Caco-2 (cell line): ENCODE results near the gene MRPL42. TPM values are rescaled to one million over a fixed set of nuclear protein-coding genes. Genes with fewer than 3 reads are reported as not detected.
A peak's percentile ranks its signal among the peaks of the same experiment; 100 is the strongest.

Source experiments
- BruUV-seq: library from RNA; stranded (reverse); fragments of 400-500 nt; replicated peaks from 2 replicates; lab custom pipeline; 2021; lab: Mats Ljungman, UMichigan
- CTCF ChIA-PET: fragments of 300-600 bp; sonication (Branson Sonifier 250); formaldehyde crosslinking; loops from one replicate; lab custom pipeline; 2022; ENCODE audit warnings: antibody characterized with exemption; lab: Charles Lee
- POLR2A ChIA-PET: fragments of 300-600 bp; sonication (Branson Sonifier 250); formaldehyde crosslinking; loops from one replicate; lab custom pipeline; 2022; ENCODE audit warnings: antibody characterized with exemption; lab: Charles Lee
- DNase-seq, 2 experiments: peaks; one replicate each; pipeline versions ENCODE4 v3.0.0 to v3.0.0-alpha.2; 2020 to 2022
- H3K27me3 ChIP-seq: replicated peaks from 2 replicates; pipeline ENCODE4 v1.6.0; 2011; ENCODE audit warnings: low read length; ENCODE audit not compliant: control insufficient read depth, insufficient read depth
- H3K36me3 ChIP-seq: 2 replicates; pipeline ENCODE4 v1.5.1; 2011; ENCODE audit warnings: low read length; ENCODE audit not compliant: control insufficient read depth, insufficient read depth
- H3K4me1 ChIP-seq: fragments of 250-450 bp; sonication (Bioruptor Pico); 2 replicates; pipeline ENCODE4 v1.5.1; 2020; ENCODE audit warnings: mild to moderate bottlenecking
- H3K4me3 ChIP-seq: 2 replicates; pipeline ENCODE4 v1.5.1; 2011; ENCODE audit warnings: low read depth, mild to moderate bottlenecking, control low read depth, low read length
- H3K9me3 ChIP-seq: fragments of 250-450 bp; sonication (Bioruptor Pico); 2 replicates; pipeline ENCODE4 v1.5.1; 2020; ENCODE audit warnings: mild to moderate bottlenecking, moderate library complexity
- H3K27ac Mint-ChIP-seq: one replicate; pipeline ENCODE4 v1.8.0; 2022; ENCODE audit warnings: mixed read lengths; ENCODE audit not compliant: unreplicated experiment
- H3K27me3 Mint-ChIP-seq: one replicate; pipeline ENCODE4 v1.8.0; 2022; ENCODE audit warnings: mixed read lengths; ENCODE audit not compliant: insufficient read depth, unreplicated experiment
- H3K36me3 Mint-ChIP-seq: one replicate; pipeline ENCODE4 v1.8.0; 2022; ENCODE audit warnings: mild to moderate bottlenecking, mixed read lengths; ENCODE audit not compliant: insufficient read depth, unreplicated experiment
- H3K4me1 Mint-ChIP-seq: one replicate; pipeline ENCODE4 v1.8.0; 2022; ENCODE audit warnings: low read depth, mixed read lengths; ENCODE audit not compliant: unreplicated experiment
- H3K4me3 Mint-ChIP-seq: one replicate; pipeline ENCODE4 v1.8.0; 2022; ENCODE audit warnings: mild to moderate bottlenecking, moderate library complexity, mixed read lengths; ENCODE audit not compliant: unreplicated experiment
- H3K9me3 Mint-ChIP-seq: one replicate; pipeline ENCODE4 v1.8.0; 2022; ENCODE audit warnings: mixed read lengths; ENCODE audit not compliant: unreplicated experiment
- intact Hi-C: fragments of 100-400 bp; cut with micrococcal nuclease; formaldehyde crosslinking; loops from one replicate; pipeline ENCODE4 v1.10.0; 2022; ENCODE audit not compliant: unreplicated experiment
- total RNA-seq: library from RNA; stranded (reverse); gene quantifications from 2 replicates; pipeline ENCODE4 v1.2.3, GENCODE V29; 2022
- TF ChIP-seq, protein P1 (sequence below), 2 experiments: fragments of 200-600 bp in 1 of 2; IDR thresholded peaks; 1 replicate in 1 of 2; 2 replicates in 1 of 2; pipeline versions ENCODE4 v1.5.1 to v1.8.0; 2011 to 2022; ENCODE audit warnings: antibody characterized with exemption in 1 of 2, control low read depth in 1 of 2, inconsistent platforms in 1 of 2, low read depth in 1 of 2, low read length in 1 of 2, mild to moderate bottlenecking in 1 of 2, moderate library complexity in 1 of 2; ENCODE audit not compliant: insufficient read depth in 1 of 2, severe bottlenecking in 1 of 2, unreplicated experiment in 1 of 2

The MRPL42 gene
- total RNA-seq, 1 experiment from 2014 or later = 77.0 TPM

DNA sequence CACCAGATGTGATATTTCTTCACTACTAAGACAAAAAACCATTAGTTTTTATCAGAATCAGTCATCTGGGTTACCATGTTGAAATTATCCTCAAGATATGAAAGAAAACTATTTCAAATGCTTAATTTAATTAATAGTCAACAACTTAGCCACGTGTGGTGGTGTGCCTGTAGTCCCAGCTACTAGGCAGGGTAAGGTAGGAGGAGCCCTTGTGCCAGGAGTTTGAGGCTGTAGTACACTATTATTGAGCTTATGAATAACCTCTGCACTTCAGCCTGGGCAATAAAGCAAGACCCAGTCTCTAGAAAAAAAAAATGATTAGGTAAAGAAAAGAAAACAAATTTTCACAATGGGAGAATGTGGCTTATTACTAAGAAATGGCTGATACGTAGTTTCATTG is 33.4 kb downstream of the MRPL42 start:
- no peaks in the 10 kb centered on the region for H3K9me3 ChIP-seq
- POLR2A ChIA-PET = no interaction called here
- Mint-ChIP-seq H3K27me3 (no peaks in the 10 kb centered on the region), H3K36me3 (peaks cover 40% of the 10 kb centered on the region), H3K4me3 (no peak overlapping the region), H3K9me3 (no peaks in the 10 kb centered on the region), H3K27ac (no peak overlapping the region), H3K4me1 (no peaks in the 10 kb centered on the region)
- H3K4me1 ChIP-seq = no peaks in the 10 kb centered on the region
- H3K36me3 ChIP-seq = no peaks in the 10 kb centered on the region
- no peak for DNase-seq
- TF ChIP-seq, protein P1, sequence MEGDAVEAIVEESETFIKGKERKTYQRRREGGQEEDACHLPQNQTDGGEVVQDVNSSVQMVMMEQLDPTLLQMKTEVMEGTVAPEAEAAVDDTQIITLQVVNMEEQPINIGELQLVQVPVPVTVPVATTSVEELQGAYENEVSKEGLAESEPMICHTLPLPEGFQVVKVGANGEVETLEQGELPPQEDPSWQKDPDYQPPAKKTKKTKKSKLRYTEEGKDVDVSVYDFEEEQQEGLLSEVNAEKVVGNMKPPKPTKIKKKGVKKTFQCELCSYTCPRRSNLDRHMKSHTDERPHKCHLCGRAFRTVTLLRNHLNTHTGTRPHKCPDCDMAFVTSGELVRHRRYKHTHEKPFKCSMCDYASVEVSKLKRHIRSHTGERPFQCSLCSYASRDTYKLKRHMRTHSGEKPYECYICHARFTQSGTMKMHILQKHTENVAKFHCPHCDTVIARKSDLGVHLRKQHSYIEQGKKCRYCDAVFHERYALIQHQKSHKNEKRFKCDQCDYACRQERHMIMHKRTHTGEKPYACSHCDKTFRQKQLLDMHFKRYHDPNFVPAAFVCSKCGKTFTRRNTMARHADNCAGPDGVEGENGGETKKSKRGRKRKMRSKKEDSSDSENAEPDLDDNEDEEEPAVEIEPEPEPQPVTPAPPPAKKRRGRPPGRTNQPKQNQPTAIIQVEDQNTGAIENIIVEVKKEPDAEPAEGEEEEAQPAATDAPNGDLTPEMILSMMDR (IDR thresholded peaks at IDR 0.05; ENCODE audit: insufficient read depth in 1 of 2, low read depth in 1 of 2, low read length in 1 of 2, severe bottlenecking in 1 of 2, unreplicated experiment in 1 of 2) = no peak
- no TSS peak for BruUV-seq
- no peak overlapping the region for H3K4me3 ChIP-seq
- H3K27me3 ChIP-seq = no peaks in the 10 kb centered on the region
- CTCF ChIA-PET = interaction anchor here (0.5 kb wide), 1 partner anchor 1489 kb away, joined by 3 read pairs; no protein-coding TSS in a partner anchor
- intact Hi-C loops = no loop called here

DNA sequence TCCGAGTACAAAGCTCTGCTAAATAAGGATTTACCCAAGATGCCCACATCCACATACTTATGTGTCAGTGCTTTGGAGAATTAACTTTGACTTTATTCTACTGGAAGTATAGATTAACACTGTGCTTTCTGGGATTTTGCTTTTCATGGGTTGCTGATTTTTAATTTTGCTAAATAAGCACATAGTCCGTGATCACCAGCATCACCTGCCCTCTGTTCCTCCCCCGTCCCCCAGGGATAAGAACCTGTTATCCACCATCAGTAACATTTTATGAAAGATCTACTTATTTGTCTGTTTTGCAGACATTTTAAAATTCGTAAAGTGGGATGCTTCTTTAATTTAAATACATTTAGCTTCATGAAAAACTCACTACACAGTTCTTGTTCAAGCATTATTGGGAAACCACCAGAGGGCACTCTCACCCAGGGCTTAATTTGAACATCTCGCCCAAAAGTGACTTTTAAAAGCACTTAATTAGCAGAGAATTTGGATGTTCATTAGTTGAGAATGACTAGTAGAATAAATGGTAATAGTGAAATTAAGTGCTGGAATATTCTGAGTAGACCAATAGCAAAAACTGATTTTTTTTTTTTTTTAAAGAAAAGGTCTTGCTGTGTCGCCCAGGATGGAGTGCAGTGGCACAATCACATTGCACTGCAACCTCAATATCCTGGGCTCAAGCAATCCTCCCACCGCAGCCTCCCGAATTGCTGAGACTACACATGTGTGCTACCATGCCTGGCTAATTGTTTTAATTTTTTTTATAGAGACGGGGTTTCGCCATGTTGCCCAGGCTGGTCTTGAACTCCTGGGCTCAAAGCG is 35.7 kb downstream of the MRPL42 start:
- intact Hi-C loops = loop anchor here (2.0 kb wide), 4 partner anchors 62 to 600 kb away; no protein-coding TSS in a partner anchor
- Histone ChIP-seq H3K36me3 (no peaks in the 10 kb centered on the region), H3K27me3 (no peaks in the 10 kb centered on the region), H3K4me3 (no peak overlapping the region), H3K9me3 (no peaks in the 10 kb centered on the region), H3K4me1 (no peaks in the 10 kb centered on the region)
- no peaks in the 10 kb centered on the region for H3K27me3 Mint-ChIP-seq
- H3K4me1 Mint-ChIP-seq = no peaks in the 10 kb centered on the region
- H3K4me3 Mint-ChIP-seq = no peak overlapping the region
- peaks cover 21% of the 10 kb centered on the region for H3K36me3 Mint-ChIP-seq
- H3K27ac Mint-ChIP-seq = no peak overlapping the region
- H3K9me3 Mint-ChIP-seq = no peaks in the 10 kb centered on the region
- POLR2A ChIA-PET = no interaction called here
- DNase-seq = peak in 1 of 2 experiments; percentile 67
- BruUV-seq = no TSS peak
- CTCF ChIA-PET = interaction anchor here (0.6 to 2.7 kb wide), 11 partner anchors 12 to 599 kb away, joined by 3 to 60 read pairs (median 4); no protein-coding TSS in a partner anchor
- TF ChIP-seq, protein P1 (IDR thresholded peaks at IDR 0.05; ENCODE audit: insufficient read depth in 1 of 2, low read depth in 1 of 2, low read length in 1 of 2, severe bottlenecking in 1 of 2, unreplicated experiment in 1 of 2) = peak; percentile 75 to 76

DNA sequence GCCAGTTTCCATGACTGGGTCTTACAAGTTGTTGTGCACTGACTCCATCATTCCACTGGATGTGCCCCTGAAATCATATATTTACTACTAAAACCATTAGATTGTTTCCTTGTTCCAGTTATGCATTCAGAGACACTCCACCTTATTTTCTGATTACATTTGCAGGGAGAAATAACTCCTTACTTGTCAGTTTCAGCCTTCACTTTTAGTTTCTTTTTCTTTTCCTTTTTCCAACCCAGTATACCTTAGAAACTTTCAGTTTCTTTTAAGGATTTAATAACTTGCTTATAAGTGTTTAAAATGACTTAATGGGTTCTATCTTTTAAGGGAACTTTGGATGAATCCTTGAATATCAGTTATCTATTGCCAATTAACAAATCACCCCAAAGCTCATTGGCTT is 39.9 kb downstream of the MRPL42 start:
- BruUV-seq = no TSS peak
- Mint-ChIP-seq H3K27me3 (no peaks in the 10 kb centered on the region), H3K4me3 (no peak overlapping the region), H3K4me1 (no peaks in the 10 kb centered on the region), H3K27ac (no peak overlapping the region), H3K36me3 (peaks cover 21% of the 10 kb centered on the region), H3K9me3 (no peaks in the 10 kb centered on the region)
- Histone ChIP-seq H3K4me1 (no peaks in the 10 kb centered on the region), H3K36me3 (no peaks in the 10 kb centered on the region), H3K4me3 (no peak overlapping the region), H3K27me3 (no peaks in the 10 kb centered on the region), H3K9me3 (no peaks in the 10 kb centered on the region)
- intact Hi-C loops = no loop called here
- DNase-seq = no peak
- CTCF ChIA-PET = no interaction called here
- TF ChIP-seq, protein P1 (IDR thresholded peaks at IDR 0.05; ENCODE audit: insufficient read depth in 1 of 2, low read depth in 1 of 2, low read length in 1 of 2, severe bottlenecking in 1 of 2, unreplicated experiment in 1 of 2) = no peak
- POLR2A ChIA-PET = no interaction called here
